HS-27A (cell line): ENCODE data around the gene FLT3LG.

ENCODE experiments used
- DNase-seq: peaks from one replicate; pipeline ENCODE4 v3.0.0-alpha.2; 2012; ENCODE audit warnings: low read depth, missing footprints

Gene FLT3LG

DNA sequence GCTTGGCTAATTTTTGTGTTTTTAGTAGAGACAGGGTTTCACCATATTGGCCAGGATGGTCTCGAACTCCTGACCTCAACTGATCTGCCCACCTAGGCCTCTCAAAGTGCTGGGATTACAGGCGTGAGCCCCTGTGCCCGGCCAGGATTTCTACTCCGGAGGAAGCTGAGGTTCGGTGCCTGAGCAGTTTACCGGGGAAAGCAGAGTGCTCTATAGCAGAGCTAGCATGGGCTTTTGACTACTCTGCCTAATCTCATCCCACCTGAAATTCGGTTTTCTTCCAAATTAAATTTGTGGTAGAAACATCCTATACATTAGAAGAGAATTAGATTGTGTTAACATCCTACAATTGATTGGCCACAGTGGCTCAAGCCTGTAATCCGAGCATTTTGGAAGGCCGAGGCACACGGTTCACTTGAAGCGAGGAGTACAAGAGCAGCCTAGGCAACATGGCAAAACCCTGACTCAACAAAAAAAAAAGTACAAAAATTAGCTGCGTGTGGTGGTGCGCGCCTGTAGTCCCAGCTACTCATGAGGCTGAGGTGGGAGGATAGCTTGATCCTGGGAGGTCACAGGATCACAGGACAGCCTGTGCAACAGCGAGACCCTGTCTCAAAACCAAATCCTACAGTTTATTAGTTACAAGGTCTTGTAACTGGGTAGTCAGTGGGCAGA is 15.0 kb downstream of the FLT3LG start:
- no peak for DNase-seq

DNA sequence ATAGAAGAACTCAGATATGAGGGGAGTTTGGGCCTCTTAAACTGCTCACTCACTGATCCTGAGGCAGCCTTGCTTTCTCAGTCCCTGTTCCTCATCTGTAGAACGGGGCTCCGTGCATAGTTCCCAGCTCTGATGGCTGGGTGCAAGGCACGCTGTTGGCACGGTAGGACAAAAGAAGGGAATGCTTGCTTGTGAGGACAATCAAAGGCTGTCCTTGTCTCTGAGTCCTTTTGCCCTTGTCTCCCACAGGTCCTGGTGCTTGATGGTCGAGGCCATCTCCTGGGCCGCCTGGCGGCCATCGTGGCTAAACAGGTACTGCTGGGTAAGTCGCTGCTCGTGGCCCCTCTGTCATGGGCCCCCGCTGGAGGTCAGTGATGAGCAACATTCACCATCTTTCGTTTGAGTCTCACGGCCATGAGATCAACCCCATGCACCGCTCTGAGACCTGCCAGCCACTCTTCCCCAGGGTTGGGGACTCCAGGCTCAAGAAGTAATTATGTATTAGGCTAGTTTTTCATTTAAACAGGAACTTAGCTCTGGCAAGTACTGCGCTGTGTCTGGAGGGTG is 15.7 kb downstream of the FLT3LG start:
- no peak for DNase-seq

DNA sequence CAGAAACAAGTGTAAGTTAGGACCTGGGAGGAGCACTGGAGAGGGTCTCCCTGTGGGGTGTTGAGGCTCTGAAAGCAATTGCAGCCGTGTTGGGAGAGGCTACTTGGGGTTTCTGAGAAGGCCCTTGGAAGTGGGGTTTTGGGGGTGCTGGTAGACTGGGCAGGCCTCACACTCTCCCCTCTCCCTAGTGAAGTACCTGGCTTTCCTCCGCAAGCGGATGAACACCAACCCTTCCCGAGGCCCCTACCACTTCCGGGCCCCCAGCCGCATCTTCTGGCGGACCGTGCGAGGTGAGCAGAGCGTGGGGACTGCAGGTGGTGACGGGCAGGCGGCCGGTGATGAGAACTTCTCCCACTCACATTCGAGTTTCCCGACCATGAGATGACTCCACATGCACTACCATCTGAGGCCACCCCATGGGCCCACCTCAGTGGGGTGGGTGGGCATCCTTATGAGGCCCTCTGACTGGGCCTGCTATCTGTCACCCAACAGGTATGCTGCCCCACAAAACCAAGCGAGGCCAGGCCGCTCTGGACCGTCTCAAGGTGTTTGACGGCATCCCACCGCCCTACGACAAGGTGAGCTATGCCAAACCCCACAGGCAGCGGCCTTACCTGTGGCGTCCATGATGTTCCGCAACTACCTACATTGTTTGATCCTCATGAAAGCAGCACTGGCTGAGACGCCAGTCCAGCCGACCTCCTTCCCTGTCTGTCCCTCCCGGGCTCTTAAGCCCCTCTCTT is 16.4 kb downstream of the FLT3LG start:
- DNase-seq = no peak

GRCh38 chr19:49491030-49491803 is 17.2 kb downstream of the FLT3LG start:
- DNase-seq = no peak

DNA sequence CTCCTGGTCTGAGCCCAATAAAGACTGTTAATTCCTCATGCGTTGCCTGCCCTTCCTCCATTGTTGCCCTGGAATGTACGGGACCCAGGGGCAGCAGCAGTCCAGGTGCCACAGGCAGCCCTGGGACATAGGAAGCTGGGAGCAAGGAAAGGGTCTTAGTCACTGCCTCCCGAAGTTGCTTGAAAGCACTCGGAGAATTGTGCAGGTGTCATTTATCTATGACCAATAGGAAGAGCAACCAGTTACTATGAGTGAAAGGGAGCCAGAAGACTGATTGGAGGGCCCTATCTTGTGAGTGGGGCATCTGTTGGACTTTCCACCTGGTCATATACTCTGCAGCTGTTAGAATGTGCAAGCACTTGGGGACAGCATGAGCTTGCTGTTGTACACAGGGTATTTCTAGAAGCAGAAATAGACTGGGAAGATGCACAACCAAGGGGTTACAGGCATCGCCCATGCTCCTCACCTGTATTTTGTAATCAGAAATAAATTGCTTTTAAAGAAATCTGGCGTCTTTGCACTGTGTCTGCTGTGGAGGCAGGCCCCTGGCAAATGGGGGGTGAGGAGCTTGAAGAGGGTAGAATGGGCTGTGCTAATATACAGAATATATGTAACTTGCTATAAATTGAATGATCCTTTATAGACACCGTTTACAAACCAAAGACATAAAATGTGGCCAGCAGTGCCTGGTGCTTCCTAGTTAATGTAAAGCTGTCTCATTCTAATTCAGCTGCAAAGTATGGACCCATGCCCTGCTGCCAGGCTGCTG is 18.0 kb downstream of the FLT3LG start:
- no peak for DNase-seq

DNA sequence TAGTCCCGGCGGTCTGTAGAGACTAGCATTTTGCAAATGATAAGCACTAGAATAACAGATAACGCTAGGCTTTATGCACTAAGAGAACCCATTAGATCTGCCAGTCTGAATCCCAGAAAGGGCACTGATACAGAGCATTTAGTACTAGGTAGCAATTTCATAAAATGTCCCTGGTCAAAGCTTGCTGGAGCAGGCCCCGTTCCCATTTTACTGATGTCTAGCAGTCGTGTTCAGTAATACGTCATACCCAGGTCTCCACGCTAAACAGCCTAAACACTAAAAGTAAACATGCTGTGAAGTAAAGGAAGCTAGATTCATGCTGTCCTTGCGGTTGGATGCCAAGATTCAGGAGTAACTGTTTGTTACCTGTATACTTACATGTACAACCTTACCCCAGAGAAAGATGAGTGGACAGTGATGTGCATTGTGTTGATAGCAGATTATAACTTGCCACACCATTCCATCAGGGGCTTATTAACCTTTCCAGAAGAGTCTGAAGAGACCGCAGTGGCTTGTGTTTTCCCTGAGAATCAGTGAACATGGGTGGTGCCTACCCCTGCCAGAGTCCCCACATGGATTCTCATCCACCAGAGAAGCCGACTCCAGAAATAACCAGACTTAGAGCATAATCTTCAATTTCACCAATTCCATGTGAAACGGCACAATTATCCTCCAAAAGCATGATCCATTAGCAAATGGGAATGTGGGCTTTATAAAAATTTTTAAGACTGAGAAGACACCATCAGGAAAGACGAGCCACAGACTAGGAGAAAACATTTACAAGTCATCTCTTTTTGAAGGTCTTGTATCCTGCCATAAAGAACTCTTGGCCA is 18.8 kb downstream of the FLT3LG start:
- no peak for DNase-seq

DNA sequence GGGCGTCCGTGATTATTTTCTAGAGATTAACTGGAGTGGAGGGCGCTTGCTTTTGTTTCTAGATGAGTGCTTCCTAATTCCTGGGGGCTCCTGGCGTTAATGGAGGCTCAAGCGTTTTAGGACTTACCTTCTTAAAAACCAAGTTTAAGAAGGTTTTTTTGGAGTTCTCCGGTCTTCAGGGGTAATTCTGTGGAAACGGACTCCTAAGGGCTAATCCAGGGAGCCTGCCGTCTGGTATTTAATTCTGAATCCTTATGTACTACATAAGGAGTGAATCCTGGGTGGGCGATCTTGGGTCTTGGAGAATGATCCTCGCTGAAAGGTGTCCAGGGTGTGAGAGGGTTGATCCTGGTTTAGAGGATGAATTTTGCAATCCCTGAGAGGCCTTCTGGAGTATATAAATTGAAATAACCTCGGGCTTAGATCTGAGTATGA is 22.6 kb downstream of the FLT3LG start:
- no peak for DNase-seq

DNA sequence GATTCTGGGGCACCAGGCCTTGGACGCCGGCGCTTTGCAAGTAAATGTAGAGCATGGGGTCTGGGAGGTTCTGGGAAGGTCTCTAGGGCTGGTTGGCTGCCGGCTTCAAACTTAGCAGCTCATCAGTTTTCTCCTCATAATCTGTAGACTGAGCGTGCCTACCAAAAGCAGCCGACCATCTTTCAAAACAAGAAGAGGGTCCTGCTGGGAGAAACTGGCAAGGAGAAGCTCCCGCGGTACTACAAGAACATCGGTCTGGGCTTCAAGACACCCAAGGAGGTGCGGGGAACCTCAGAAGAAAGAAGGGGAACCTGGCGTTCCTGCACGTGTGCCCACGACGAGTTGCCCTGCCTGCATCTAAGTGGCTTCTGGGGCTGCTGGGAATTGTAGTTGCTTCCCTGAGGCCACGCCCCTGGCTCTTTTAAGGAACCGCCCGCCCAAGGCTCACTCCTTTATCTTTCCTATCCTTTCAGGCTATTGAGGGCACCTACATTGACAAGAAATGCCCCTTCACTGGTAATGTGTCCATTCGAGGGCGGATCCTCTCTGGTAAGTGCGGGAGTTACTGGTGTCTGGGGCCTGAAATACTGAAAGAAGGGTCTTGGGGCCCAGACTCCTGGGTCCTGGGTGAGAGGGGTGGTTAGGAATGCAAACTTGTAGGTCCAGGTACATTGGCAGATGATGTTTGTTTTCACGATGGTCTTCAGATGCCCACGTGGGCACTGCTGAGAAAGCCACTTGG is 23.2 kb downstream of the FLT3LG start:
- DNase-seq = no peak

DNA sequence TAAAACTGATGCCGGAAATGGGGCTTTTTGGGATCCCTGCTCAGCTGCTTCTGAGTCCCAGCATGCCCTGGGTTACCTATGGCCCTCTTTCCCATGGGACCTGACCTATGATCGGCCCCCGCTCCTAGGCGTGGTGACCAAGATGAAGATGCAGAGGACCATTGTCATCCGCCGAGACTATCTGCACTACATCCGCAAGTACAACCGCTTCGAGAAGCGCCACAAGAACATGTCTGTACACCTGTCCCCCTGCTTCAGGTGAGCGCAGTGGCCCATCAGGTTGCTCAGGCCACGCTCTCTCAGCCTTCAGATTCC is 23.7 kb downstream of the FLT3LG start:
- DNase-seq = no peak

- no peak for DNase-seq
Observed at GRCh38 chr19:49498475-49498874, 24.5 kb downstream of the FLT3LG start.

DNA sequence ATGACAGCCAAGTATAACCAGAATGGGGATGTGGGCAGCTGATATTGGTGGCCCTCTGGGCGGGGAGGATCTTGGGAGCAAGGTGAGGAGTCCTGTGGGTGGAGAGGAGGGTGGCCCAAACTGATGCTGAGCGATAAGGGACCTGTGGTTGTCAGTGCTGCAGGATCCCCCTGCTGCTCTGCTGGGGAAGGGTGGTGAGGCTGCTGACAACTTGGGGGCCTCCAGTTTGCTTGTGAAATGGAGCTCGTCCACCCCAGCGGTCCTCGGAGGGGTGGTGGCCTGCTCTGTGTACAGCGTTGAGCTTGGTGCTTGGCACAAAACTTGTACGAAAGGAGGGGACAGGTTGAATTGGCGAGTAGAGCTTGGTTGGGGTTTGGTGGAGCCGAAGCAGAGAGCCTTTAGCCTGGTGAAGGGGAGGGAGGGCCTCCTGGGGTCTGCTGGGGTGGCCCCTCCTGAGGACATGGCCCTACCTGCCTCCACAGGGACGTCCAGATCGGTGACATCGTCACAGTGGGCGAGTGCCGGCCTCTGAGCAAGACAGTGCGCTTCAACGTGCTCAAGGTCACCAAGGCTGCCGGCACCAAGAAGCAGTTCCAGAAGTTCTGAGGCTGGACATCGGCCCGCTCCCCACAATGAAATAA is 25.1 kb downstream of the FLT3LG start:
- DNase-seq = no peak

DNA sequence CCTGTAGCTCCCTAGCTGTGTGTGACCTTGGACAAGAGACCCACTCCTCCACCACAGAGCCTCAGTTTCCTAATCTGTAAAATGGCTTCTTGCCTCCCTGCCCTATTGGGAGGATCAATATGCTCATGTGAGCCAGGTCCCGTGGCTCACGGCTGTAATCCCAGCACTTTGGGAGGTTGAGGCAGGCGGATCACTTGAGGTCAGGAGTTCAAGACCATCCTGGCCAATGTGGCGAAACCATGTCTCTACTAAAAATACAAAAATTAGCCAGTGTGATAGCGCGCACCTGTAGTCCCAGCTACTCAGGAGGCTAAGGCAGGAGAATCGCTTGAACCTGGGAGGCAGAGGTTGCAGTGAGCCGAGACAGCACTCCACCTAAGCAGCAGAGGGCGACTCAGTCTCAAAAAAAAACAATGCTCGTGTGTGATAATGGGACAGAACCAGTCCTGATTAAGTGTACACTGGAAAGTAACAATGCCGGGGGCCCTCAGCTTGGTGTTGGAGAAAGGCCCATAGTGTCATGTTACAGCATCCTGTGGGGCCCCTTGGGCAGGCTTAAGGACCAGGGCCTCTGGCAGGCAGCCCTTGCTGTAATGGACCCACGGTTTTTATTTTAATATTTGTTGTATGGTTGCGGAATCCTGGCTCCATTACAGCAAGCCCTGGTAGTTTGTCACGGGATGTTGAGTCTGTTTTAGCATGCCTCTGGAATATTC is 29.0 kb downstream of the FLT3LG start:
- no peak for DNase-seq

DNA sequence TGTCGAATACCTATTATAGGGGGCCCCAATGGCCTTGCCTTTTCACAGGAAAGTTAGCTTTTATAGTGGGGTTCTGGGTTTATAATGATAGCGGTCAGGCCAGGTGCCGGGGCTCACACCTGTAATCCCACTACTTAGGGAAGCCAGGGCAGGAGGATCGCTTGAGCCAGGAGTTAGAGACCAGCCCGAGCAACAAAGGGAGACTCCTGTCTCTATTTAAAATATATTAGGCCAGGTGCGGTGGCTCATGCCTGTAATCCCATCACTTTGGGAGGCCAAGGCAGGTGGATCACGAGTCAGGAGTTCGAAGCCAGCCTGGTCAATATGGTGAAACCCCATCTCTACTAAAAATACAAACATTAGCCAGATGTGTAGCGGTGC is 29.6 kb downstream of the FLT3LG start:
- DNase-seq = no peak

DNA sequence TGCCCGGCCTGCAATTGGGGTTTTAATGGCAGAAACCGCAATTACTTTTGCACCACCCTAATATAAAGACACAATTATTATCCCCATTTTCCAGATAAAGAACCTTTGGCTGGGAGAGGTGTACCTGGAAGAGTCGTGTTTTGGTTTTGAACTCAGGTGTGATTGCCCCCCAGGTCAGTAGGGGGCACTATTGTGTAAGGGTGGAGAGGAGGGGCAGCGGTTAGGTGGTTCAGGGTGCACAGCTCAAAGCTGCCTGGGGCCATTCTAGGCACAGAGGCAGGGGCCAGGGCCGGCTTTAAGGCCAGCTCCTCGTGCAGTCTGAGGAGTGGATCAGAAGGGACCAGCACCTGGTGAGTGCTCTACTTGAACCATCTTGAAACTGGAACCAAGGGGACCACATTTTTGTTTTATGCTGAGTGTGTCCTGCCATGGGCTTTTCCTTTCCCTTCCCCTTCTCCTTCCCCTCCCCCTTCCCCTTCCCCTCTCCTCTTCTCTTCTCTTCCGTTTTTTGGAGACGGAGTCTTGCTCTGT is 32.6 kb downstream of the FLT3LG start:
- DNase-seq = no peak

GRCh38 chr19:49507803-49508494 is 33.9 kb downstream of the FLT3LG start:
- DNase-seq = no peak

DNA sequence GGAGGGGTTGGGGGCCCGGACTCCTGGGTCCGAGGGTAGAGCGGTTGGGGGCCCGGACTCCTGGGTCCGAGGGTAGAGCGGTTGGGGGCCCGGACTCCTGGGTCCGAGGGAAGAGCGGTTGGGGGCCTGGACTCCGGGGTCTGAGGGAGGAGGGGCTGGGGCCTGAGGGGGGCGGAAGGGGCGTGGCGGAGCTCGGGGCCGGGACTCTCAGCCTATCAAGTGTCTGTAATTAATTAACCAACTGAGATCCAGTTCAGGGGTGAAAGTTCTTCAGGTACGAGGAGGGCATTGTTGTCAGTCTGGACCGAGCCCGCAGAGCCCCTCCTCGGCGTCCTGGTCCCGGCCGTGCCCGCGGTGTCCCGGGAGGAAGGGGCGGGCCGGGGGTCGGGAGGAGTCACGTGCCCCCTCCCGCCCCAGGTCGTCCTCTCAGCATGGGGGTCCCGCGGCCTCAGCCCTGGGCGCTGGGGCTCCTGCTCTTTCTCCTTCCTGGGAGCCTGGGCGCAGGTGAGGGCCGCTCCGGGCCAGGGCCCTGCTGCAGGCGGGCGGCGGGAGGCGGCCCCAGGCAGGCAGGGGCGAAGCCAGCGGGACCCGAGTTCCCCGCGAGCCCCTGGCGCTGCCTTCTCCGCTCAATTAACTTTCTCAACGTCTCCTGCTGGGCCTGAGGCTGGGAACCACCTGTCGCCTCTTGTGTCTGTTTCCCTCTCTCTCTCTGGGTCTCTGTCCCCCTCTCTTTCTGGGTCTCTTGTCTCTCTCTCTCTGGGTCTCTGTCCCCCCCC is 39.1 kb downstream of the FLT3LG start:
- no peak for DNase-seq

DNA sequence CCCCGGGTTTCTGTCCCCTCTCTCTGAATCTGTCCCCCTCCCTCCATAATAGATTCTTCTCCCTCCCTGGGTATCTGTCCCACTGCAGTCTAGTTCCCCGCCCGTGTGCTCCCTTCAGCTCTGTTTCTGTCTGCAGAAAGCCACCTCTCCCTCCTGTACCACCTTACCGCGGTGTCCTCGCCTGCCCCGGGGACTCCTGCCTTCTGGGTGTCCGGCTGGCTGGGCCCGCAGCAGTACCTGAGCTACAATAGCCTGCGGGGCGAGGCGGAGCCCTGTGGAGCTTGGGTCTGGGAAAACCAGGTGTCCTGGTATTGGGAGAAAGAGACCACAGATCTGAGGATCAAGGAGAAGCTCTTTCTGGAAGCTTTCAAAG is 39.7 kb downstream of the FLT3LG start:
- DNase-seq = no peak

- DNase-seq = no peak
Observed at GRCh38 chr19:49514151-49514550, 40.1 kb downstream of the FLT3LG start.
